Ectodermal cell (in vitro differentiated cells): ENCODE measurements around the gene CRACR2A.

Source experiments
- H3K27ac ChIP-seq: 2 replicates; pipeline ENCODE4 v1.7.0; 2013; ENCODE audit warnings: mild to moderate bottlenecking, low read depth, low read length; ENCODE audit not compliant: insufficient read depth, poor library complexity, severe bottlenecking
- H3K27me3 ChIP-seq: 2 replicates; pipeline ENCODE4 v1.7.0; 2013; ENCODE audit warnings: mild to moderate bottlenecking, low read length; ENCODE audit not compliant: insufficient read depth, control insufficient read depth, poor library complexity, severe bottlenecking
- H3K36me3 ChIP-seq: one replicate; pipeline ENCODE4 v1.7.0; 2013; ENCODE audit warnings: low read length; ENCODE audit not compliant: control insufficient read depth, insufficient read depth
- H3K4me1 ChIP-seq: one replicate; pipeline ENCODE4 v1.7.0; 2013; ENCODE audit warnings: low read length; ENCODE audit not compliant: control insufficient read depth, insufficient read depth
- H3K4me3 ChIP-seq: 2 replicates; pipeline ENCODE4 v1.7.0; 2013; ENCODE audit warnings: low read depth, low read length, control low read depth; ENCODE audit not compliant: insufficient read depth
- H3K9me3 ChIP-seq: 2 replicates; pipeline ENCODE4 v1.7.0; 2013; ENCODE audit warnings: mild to moderate bottlenecking, low read length, moderate library complexity; ENCODE audit not compliant: control insufficient read depth
- WGBS, 2 experiments: methylation state at CpG; one replicate each; pipeline ENCODE4 v1.1.7; 2013; ENCODE audit warnings: missing lambda C conversion rate in 2 of 2; 5-methylcytosine and 5-hydroxymethylcytosine counted together

Gene CRACR2A

DNA sequence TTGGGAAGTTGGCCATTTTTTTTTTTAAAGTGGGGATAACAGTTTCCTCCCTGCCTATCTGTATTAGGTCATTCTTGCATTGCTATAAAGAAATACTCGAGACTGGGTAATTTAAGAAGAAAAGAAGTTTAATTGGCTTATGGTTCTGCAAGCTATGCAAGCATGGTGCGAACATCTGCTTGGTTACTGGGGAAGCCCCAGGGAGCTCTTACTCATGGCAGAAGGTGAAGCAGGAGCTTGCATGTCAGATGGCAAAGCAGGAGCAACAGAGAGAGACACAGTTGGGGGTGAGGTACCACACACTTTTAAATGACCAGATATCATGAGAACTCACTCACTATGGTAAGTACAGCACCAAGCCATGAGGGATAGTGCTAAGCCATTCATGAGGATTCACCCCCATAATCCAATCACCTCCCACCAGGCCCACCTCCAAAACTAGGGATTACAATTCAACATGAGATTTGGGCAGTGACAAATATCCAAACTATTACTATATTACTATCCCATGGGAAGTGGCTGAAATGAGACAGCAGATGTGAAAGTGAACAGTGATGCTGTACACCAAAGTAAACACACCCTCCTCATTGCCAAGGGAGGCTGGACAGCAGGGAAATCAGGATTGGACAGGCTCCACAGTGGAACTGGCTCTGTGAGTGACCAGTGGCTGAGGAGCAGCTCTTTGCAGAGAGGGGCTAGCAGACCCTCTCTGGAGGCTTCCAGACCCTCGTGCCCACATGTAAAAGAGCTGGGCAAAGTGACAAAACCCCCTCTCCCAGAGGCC, 40.5 kb downstream of the CRACR2A start:
- Histone ChIP-seq H3K9me3 (no peaks in the 10 kb centered on the region), H3K4me1 (peaks cover 5% of the 10 kb centered on the region), H3K27ac (no peak overlapping the region), H3K36me3 (no peaks in the 10 kb centered on the region), H3K27me3 (no peaks in the 10 kb centered on the region), H3K4me3 (no peak overlapping the region)
- 92 to 94% methylated on average over 3 of the region's 3 CpGs for WGBS, 2 experiments

DNA sequence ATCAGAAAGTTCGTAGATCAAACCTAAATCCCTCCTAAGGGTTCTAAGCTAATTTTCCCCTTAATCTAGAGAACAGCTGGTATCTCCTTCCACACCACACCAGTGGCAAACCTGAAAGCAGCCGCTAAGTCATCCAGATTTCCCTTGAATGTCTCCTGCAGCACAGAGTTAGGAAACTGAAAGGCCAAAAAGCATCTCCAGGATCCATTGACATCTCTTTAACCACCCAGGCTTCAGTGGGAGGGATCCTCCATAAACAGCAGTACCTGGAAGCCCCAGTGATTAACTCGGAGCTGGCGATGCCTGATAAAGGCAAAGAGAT, 47.6 kb downstream of the CRACR2A start:
- H3K4me3 ChIP-seq, result no peak overlapping the region
- WGBS, 2 experiments, result 90 to 95% methylated on average over 4 of the region's 4 CpGs
- H3K9me3 ChIP-seq, result no peaks in the 10 kb centered on the region
- H3K36me3 ChIP-seq, result no peaks in the 10 kb centered on the region
- H3K27me3 ChIP-seq, result no peaks in the 10 kb centered on the region
- H3K27ac ChIP-seq, result no peak overlapping the region
- no peaks in the 10 kb centered on the region for H3K4me1 ChIP-seq

DNA sequence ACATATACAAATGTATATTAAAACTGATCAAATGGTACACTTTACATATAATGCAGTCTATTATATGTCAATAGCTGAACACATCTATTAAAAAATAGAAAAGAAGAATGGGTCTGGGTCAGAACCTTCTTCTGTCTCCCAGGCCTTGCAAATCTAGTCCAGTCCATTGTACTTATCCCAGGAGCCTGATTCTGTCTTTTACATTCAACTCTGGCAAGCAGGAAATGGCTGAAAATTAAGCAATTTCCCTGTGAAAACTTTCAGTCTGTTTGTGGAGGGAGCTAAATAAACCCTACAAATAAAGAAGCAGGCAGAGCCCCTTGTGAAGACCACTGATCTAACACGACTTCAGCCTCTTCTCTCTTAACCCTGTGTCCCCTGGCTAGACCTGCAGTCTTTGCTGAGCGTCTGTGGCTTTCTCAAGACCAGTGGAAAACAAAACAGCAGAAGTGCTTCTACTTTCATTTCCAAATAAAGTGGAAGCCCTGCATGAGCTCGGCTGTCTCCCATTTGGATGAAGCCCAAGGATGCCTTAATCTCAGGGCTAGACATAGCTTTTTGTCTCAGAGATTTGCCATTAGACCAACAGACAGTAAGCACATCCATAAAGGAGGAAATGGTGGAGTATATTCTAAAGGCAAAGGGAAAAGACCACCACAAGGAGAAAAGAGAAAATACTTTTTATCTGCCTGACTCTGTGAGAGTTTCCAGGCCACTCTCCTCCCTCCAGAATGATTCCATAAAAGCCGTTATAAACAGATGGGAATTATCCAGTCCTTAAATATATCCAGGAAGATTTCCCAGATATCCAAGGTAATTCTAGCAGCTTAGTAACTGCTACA, 48.2 kb downstream of the CRACR2A start:
- no peaks in the 10 kb centered on the region for H3K27me3 ChIP-seq
- H3K4me1 ChIP-seq, result no peaks in the 10 kb centered on the region
- H3K4me3 ChIP-seq, result no peak overlapping the region
- H3K9me3 ChIP-seq, result no peaks in the 10 kb centered on the region
- H3K27ac ChIP-seq, result no peak overlapping the region
- WGBS, 2 experiments, result 85 to 89% methylated on average over 4 of the region's 4 CpGs
- H3K36me3 ChIP-seq, result no peaks in the 10 kb centered on the region

DNA sequence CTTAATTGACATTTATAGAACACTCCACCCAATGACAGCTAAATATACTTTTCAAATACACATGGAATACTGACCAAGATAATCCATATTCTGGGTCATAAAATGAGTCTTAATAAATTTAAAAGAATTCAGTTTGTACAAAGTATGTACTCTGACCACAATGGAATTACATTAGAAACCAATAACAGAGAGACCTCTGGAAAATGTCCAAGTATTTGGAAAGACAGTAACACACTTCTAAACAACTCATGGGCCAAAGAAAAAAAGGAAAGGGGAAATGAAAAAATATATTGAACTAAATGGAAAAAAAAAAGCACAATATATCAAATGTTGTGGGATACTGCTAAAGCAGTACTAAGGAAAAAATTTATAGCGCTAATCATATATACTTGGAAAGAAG, 52.0 kb downstream of the CRACR2A start:
- Histone ChIP-seq H3K36me3 (no peaks in the 10 kb centered on the region), H3K27me3 (no peaks in the 10 kb centered on the region), H3K9me3 (no peaks in the 10 kb centered on the region), H3K27ac (no peak overlapping the region), H3K4me1 (peaks cover 6% of the 10 kb centered on the region), H3K4me3 (no peak overlapping the region)
- WGBS, 2 experiments, result 100% methylated on average over 1 of the region's 1 CpG; no CpG with 5 or more reads in 1 of the 2 experiments

DNA sequence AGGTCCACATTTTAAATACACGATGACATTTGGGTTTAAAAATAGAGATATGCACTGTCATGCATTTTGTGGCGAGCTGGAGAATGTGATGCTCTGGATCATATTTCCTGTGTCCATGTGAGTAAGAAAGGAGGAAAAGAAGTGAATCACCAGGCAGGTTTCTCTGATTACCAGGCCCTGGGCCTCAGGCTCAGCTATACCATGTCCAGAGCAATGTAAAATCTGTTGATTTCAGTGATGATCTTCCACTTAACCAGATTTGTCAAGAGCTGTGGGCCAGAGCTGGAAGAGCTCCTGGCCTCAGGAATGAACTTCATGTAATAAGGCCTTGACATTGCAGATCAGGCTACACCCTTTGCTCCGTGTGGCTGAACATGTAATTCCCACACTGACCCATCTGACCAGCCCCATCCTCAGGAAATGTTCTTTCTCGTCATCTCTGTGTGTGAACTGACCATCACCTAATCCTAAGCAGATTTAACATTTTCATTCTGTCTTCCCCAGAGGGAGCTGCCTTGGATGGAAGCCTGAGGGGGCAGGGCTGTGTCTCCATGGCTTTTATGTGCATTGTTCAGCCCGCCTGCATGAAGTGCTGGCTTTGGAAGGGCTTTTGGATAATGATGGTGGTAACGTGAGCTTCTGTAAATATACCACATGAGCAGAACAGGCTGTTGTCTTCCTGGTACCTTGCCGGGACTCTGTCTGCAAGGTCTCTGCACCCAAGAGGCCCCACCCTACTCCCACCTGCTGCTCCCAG, 54.5 kb downstream of the CRACR2A start:
- peaks cover 6% of the 10 kb centered on the region for H3K4me1 ChIP-seq
- no peaks in the 10 kb centered on the region for H3K27me3 ChIP-seq
- no peaks in the 10 kb centered on the region for H3K9me3 ChIP-seq
- no peaks in the 10 kb centered on the region for H3K36me3 ChIP-seq
- H3K4me3 ChIP-seq, result no peak overlapping the region
- 64 to 65% methylated on average over 7 of the region's 7 CpGs for WGBS, 2 experiments
- no peak overlapping the region for H3K27ac ChIP-seq

DNA sequence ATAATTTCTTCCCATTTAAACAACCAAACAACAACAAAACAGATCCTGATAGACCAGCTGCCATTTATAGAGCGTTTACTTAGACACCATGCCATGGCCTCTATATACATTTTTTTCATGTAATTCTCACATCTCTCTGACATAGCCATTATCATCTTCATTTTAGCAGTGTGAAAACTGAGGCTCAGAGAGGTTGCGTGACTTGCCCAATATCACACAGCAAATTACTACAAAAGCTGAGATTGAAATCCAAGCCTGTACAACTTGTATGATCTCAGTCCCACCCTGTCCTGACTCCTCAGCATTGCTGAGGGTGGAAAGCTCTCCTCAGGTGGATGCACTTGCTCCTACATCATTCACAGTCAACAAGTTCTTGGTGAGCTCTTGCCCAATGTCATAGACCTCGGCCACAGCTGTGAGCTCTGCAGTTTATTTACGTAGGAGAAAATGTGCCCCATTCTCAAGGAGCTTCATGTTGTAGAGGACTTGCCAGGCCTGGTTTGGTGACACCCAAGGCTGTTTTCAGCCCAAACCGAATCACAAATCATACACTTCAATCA, 55.5 kb downstream of the CRACR2A start:
- 94 to 97% methylated on average over 5 of the region's 5 CpGs for WGBS, 2 experiments
- Histone ChIP-seq H3K9me3 (no peaks in the 10 kb centered on the region), H3K27ac (no peak overlapping the region), H3K4me3 (no peak overlapping the region), H3K4me1 (peaks cover 6% of the 10 kb centered on the region), H3K36me3 (no peaks in the 10 kb centered on the region), H3K27me3 (no peaks in the 10 kb centered on the region)

DNA sequence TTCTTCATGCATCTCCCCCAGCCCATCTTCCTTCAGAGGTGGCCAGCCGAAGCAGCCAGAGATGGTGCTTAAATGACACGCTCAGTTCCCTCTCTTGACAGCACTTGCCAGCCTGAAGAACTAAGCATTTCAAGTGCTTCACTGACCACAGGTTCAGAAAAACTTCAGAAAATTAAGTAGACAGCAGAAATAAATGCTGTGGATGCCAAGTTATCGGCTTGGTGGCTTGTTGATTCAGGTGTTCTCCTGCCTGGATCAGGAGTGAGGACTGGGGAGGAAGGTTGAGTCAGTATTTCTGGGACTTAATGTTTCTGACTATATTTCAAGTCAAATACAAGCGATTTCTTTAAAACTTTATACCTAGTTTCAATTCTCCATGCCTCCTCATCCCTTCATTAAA, 58.2 kb downstream of the CRACR2A start:
- Histone ChIP-seq H3K27ac (no peak overlapping the region), H3K27me3 (no peaks in the 10 kb centered on the region), H3K9me3 (no peaks in the 10 kb centered on the region), H3K36me3 (no peaks in the 10 kb centered on the region), H3K4me3 (no peak overlapping the region), H3K4me1 (peaks cover 6% of the 10 kb centered on the region)
- 91 to 93% methylated on average over 3 of the region's 4 CpGs for WGBS, 2 experiments

DNA sequence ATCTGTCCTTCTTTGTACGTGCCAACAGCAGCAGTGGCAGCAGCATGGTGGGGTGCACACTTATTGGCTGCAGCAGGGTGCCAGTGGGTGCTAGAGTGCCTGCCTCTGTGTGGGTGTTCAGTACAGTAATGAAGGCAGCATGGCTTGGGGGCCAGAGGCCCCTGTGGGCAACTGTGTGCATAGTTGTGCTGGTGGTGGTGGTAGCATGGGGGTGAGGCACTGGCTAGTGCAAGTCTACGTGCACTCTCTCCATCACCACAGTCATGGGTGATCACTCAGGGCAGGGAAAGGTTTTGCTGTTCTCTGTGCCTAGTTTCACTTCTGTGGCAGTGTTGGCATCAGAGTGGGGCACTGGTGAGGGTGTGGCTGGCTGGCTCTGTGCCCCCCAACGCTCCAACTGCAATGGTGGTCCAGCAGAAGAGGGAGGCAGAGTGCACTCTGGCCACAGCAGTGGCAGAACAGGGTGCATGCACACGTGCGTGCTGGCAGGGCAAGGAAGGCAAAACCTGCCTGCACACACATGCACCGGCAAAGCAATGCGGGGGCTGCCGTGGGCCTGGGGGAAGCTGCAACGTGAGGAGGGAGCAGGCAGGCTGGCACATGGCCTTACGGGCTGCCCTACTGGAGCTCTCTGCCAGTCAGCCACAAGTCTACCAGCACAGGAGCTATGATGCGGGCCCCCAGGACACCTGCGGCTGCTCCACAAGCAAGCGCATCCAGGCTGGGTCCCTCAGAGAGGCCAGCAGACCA, 60.1 kb downstream of the CRACR2A start:
- Histone ChIP-seq H3K4me3 (no peak overlapping the region), H3K36me3 (no peaks in the 10 kb centered on the region), H3K9me3 (no peaks in the 10 kb centered on the region), H3K4me1 (no peaks in the 10 kb centered on the region), H3K27ac (no peak overlapping the region), H3K27me3 (no peaks in the 10 kb centered on the region)
- 94% methylated on average over 13 of the region's 13 CpGs for whole genome bisulfite sequencing, 2 experiments

DNA sequence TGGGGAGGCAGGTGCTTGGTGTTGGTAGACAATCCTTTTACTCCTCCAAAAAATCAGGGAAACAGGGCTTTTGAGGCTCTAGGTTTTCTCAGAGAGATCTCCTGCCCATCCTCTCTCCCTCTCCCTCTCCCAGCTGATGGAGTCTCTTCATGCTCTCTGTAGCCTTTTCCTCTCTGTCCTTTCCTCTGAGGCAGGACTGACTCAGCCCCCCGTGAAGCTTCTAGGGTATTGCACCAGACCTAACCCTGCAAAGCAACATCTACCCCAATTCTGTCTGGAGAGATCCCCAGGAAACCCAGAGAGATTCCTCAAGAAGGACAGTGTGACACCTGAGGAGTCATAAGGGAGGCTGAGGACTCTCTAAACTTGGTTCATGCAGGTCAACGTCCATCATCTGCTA, 66.4 kb downstream of the CRACR2A start:
- H3K4me3 ChIP-seq, result no peak overlapping the region
- 62 to 69% methylated on average over 2 of the region's 2 CpGs for WGBS, 2 experiments
- no peaks in the 10 kb centered on the region for H3K9me3 ChIP-seq
- H3K27ac ChIP-seq, result no peak overlapping the region
- H3K27me3 ChIP-seq, result no peaks in the 10 kb centered on the region
- H3K4me1 ChIP-seq, result peaks cover 5% of the 10 kb centered on the region
- no peaks in the 10 kb centered on the region for H3K36me3 ChIP-seq
